K562 (cell line): Measurements from ENCODE around the gene MTHFS.

Experiments
- SMAD1 ChIP-seq: fragments of 150-350 bp; IDR thresholded peaks from 2 replicates; pipeline ENCODE4 v1.6.1; 2014; ENCODE audit warnings: low read length, low read depth; ENCODE audit not compliant: partially characterized antibody
- SNRNP70 ChIP-seq: fragments of 200-400 bp; formaldehyde crosslinking; optimal IDR thresholded peaks from 2 replicates; pipeline ENCODE3; 2017; ENCODE audit warnings: low read depth, low read length
- ZNF274 ChIP-seq: IDR thresholded peaks from 2 replicates; pipeline ENCODE4 v1.6.1; 2011; ENCODE audit warnings: low read depth, mild to moderate bottlenecking, low read length, moderate library complexity, borderline replicate concordance

DNA sequence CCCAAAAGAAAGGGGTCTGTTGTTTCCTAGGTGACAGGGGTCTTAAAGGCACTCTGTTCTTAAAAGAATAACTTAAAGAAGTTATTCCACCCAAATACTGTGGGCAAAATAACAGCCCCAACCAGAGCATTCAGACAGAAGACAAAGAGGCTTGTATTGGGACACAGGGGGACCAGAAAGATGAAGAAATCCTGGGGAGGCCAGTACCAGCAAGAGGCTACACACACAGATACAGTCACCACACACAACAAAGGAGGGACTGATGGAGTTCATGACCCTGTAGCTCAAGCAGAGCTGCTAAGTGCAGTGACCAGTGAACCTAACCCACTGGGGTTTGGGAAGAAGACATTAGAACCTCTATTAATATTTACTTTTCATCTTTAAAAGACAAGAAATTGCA lies 59.0 kb downstream of the MTHFS start:
- TF ChIP-seq SMAD1 = no peak
- TF ChIP-seq SNRNP70 = no peak
- TF ChIP-seq ZNF274 = no peak
